ENCODE data around the gene SLC1A7.

SLC1A7 gene

GRCh38 chr1:53160924-53161378 lies 18.5 kb upstream of the SLC1A7 start:
- DNase-seq (ENCODE audit: low read depth), result no peak

GRCh38 chr1:53158900-53159299 lies 16.5 kb upstream of the SLC1A7 start:
- DNase-seq (ENCODE audit: low read depth), result no peak

GRCh38 chr1:53156783-53157182 lies 14.3 kb upstream of the SLC1A7 start:
- DNase-seq (ENCODE audit: low read depth), result no peak

- no peak for DNase-seq (ENCODE audit: low read depth)
These were observed 13.5 kb upstream of the SLC1A7 start for GRCh38 chr1:53155945-53156344.

GRCh38 chr1:53155534-53155933 lies 13.1 kb upstream of the SLC1A7 start:
- DNase-seq (ENCODE audit: low read depth), result no peak

- DNase-seq (ENCODE audit: low read depth), result no peak
These were observed 12.5 kb upstream of the SLC1A7 start for GRCh38 chr1:53154859-53155438.

- DNase-seq (ENCODE audit: low read depth), result no peak
These were observed 11.3 kb upstream of the SLC1A7 start for GRCh38 chr1:53153752-53154151.

- DNase-seq (ENCODE audit: low read depth), result no peak
These were observed 5.7 kb upstream of the SLC1A7 start for GRCh38 chr1:53148123-53148522.

- no peak for DNase-seq (ENCODE audit: low read depth)
These were observed 4.7 kb upstream of the SLC1A7 start for GRCh38 chr1:53147174-53147573.

- no peak for DNase-seq (ENCODE audit: low read depth)
These were observed 3.7 kb upstream of the SLC1A7 start for GRCh38 chr1:53145942-53146708.

- no peak for DNase-seq (ENCODE audit: low read depth)
These were observed 3.1 kb upstream of the SLC1A7 start for GRCh38 chr1:53145619-53145941.

GRCh38 chr1:53145051-53145600 lies 2.7 kb upstream of the SLC1A7 start:
- no peak for DNase-seq (ENCODE audit: low read depth)

- no peak for DNase-seq (ENCODE audit: low read depth)
These were observed 1.8 kb upstream of the SLC1A7 start for GRCh38 chr1:53144201-53144600.

- DNase-seq (ENCODE audit: low read depth), result no peak
These were observed 1.1 kb upstream of the SLC1A7 start for GRCh38 chr1:53143527-53143926.

- no peak for DNase-seq (ENCODE audit: low read depth)
These were observed 867 bp downstream of the SLC1A7 start for GRCh38 chr1:53141487-53142055.

GRCh38 chr1:53140451-53140850 lies 2.0 kb downstream of the SLC1A7 start:
- no peak for DNase-seq (ENCODE audit: low read depth)

- DNase-seq (ENCODE audit: low read depth), result no peak
These were observed 2.5 kb downstream of the SLC1A7 start for GRCh38 chr1:53139951-53140361.

GRCh38 chr1:53138991-53139884 lies 3.2 kb downstream of the SLC1A7 start:
- DNase-seq (ENCODE audit: low read depth), result no peak

- DNase-seq (ENCODE audit: low read depth), result no peak
These were observed 4.7 kb downstream of the SLC1A7 start for GRCh38 chr1:53137729-53138128.

- DNase-seq (ENCODE audit: low read depth), result no peak
These were observed 6.7 kb downstream of the SLC1A7 start for GRCh38 chr1:53135735-53136114.

GRCh38 chr1:53134961-53135734 lies 7.3 kb downstream of the SLC1A7 start:
- no peak for DNase-seq (ENCODE audit: low read depth)

Measured in T-helper 22 cell (primary cell).